Breast epithelium (tissue), 4 donors: ENCODE results near the gene TRMT2A. TPM values are rescaled to one million over a fixed set of nuclear protein-coding genes. Genes with fewer than 3 reads are reported as not detected.

Experiments
- DNase-seq, 2 donors: peaks; one replicate each; pipeline ENCODE4 v3.0.0-alpha.2; 2019; ENCODE audit warnings: low spot score in 2 of 2
- H3K27ac ChIP-seq, 2 donors: fragments of 200-600 bp; sonication (generic) in 1 of 2; one replicate each; pipeline ENCODE4 v1.5.1; 2016 to 2019; ENCODE audit warnings: mild to moderate bottlenecking in 1 of 2
- H3K27me3 ChIP-seq, 2 donors: fragments of 200-600 bp; sonication (generic) in 1 of 2; one replicate each; pipeline versions ENCODE4 v1.5.1 to v1.6.0; 2017 to 2019; ENCODE audit warnings: control low read depth in 1 of 2, mild to moderate bottlenecking in 1 of 2
- H3K36me3 ChIP-seq: fragments of 200-600 bp; one replicate; pipeline ENCODE4 v1.5.1; 2019
- H3K4me1 ChIP-seq, 2 donors: fragments of 200-600 bp; sonication (generic); one replicate each; pipeline ENCODE4 v1.5.1; 2016 to 2019; ENCODE audit warnings: control low read depth in 1 of 2
- H3K4me3 ChIP-seq, 3 donors: fragments of 200-600 bp; sonication (generic); 1 replicate in 2 of 3; 2 replicates in 1 of 3; pipeline ENCODE4 v1.5.1; 2016 to 2019; ENCODE audit warnings: mild to moderate bottlenecking in 3 of 3, moderate library complexity in 2 of 3
- H3K9me3 ChIP-seq, 2 donors: fragments of 200-600 bp; sonication (generic) in 1 of 2; one replicate each; pipeline ENCODE4 v1.5.1; 2016 to 2019; ENCODE audit warnings: control low read depth in 1 of 2
- POLR2A ChIP-seq: fragments of 450-650 bp; IDR thresholded peaks from one replicate; pipeline ENCODE4 v1.6.1; 2016; ENCODE audit warnings: antibody characterized with exemption, mild to moderate bottlenecking, moderate library complexity
- POLR2AphosphoS5 ChIP-seq, 3 donors: sonication (generic); formaldehyde crosslinking; IDR thresholded peaks; one replicate each; pipeline ENCODE4 v1.6.1; 2017; ENCODE audit warnings: antibody characterized with exemption in 3 of 3
- intact Hi-C: fragments of 100-400 bp; cut with DNase I; formaldehyde crosslinking; loops from one replicate; pipeline ENCODE4 v1.15.1; 2023; ENCODE audit warnings: low total_unique reads
- total RNA-seq, 3 donors: library from RNA; depleted of rRNA; stranded (reverse); fragments of >200 nt; gene quantifications; one replicate each; pipeline ENCODE4 v1.1.0, GENCODE V29; 2016
- TF ChIP-seq, protein P1 (sequence below), 3 donors: fragments of 450-650 bp; IDR thresholded peaks; one replicate each; pipeline ENCODE4 v1.5.1; 2016 to 2017; ENCODE audit warnings: antibody characterized with exemption in 3 of 3, mild to moderate bottlenecking in 3 of 3, moderate library complexity in 3 of 3

Gene TRMT2A
- total RNA-seq, 3 donors from 2014 or later = 49.8 to 72.4 (median 51.1) TPM

DNA sequence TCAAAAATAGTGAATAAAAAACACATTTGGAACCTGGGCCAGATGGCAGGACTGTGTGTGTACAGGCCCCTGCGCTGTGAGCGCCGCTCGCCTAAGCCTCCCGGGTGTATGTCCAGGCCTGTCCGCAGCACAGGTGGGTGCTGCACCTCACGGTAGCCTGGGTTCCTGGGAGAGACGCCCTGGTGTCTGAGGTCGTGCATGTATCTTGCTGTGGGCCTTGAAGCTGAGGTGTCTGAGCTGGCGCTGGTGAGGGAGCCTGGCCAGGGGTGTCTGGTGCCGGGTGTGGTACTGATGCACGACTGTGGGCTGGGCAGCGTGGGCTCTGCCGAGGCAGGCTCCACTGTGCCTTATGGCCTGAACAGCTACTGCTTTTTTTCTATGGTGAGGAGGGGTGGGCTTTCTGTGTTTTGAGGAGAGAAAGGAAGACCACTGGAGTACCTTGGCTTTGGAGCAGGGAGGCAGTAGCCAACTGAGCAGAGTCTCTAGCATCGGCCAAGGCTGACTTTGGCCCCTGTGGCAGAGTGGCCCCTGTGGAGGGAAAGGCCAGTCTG is 10.4 kb upstream of the TRMT2A start:
- H3K4me1 ChIP-seq = peaks cover 0 to under 1% of the 10 kb centered on the region in 2 donors
- no peaks in the 10 kb centered on the region for H3K9me3 ChIP-seq
- no peaks in the 10 kb centered on the region for H3K27me3 ChIP-seq
- H3K4me3 ChIP-seq = no peak overlapping the region
- H3K36me3 ChIP-seq = no peaks in the 10 kb centered on the region
- intact Hi-C loops = no loop called here
- TF ChIP-seq POLR2AphosphoS5 (IDR thresholded peaks at IDR 0.05) (no peak), POLR2A (no peak)
- no peak overlapping the region for H3K27ac ChIP-seq
- DNase-seq = no peak

DNA sequence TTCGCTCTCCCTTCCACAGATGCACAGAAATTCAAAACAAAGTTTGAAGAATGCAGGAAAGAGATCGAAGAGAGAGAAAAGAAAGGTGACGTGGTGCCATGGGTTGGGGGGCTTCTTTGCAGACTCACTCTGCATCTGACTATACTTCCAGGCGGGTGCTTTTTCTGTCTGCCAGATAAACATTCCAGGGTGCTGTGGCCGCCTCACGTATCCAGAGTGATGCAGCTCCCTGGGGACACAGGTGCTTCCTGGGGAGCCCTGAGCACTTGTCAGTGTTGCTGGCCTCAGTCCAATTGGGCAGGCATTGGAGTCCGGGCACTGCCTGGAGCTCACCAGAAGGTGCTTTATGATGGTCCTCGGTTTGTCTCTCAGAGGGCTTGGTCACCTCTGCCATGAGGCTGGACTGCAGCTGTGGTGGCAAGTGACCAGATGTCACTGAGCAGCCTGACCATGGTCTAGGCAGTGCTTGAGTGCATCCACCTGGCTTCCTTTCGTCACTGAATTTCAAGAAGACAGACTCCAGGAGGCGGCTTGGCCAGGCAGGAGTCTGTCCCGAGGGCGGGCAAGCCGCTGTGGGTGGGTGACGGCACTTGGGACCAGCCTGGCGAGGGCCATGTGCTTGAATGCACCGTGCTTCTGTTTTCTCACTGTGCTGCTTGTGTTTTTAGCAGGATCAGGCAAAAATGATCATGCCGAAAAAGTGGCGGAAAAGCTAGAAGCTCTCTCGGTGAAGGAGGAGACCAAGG is 9.4 kb upstream of the TRMT2A start:
- no peaks in the 10 kb centered on the region for H3K27me3 ChIP-seq
- H3K4me1 ChIP-seq = no peaks in the 10 kb centered on the region
- no peaks in the 10 kb centered on the region for H3K36me3 ChIP-seq
- DNase-seq = no peak
- H3K27ac ChIP-seq = no peak overlapping the region
- TF ChIP-seq, protein P1, sequence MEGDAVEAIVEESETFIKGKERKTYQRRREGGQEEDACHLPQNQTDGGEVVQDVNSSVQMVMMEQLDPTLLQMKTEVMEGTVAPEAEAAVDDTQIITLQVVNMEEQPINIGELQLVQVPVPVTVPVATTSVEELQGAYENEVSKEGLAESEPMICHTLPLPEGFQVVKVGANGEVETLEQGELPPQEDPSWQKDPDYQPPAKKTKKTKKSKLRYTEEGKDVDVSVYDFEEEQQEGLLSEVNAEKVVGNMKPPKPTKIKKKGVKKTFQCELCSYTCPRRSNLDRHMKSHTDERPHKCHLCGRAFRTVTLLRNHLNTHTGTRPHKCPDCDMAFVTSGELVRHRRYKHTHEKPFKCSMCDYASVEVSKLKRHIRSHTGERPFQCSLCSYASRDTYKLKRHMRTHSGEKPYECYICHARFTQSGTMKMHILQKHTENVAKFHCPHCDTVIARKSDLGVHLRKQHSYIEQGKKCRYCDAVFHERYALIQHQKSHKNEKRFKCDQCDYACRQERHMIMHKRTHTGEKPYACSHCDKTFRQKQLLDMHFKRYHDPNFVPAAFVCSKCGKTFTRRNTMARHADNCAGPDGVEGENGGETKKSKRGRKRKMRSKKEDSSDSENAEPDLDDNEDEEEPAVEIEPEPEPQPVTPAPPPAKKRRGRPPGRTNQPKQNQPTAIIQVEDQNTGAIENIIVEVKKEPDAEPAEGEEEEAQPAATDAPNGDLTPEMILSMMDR (IDR thresholded peaks at IDR 0.05) = no peak
- TF ChIP-seq POLR2A (no peak), POLR2AphosphoS5 (IDR thresholded peaks at IDR 0.05) (no peak)
- no peaks in the 10 kb centered on the region for H3K9me3 ChIP-seq
- H3K4me3 ChIP-seq = no peak overlapping the region
- intact Hi-C loops = no loop called here

DNA sequence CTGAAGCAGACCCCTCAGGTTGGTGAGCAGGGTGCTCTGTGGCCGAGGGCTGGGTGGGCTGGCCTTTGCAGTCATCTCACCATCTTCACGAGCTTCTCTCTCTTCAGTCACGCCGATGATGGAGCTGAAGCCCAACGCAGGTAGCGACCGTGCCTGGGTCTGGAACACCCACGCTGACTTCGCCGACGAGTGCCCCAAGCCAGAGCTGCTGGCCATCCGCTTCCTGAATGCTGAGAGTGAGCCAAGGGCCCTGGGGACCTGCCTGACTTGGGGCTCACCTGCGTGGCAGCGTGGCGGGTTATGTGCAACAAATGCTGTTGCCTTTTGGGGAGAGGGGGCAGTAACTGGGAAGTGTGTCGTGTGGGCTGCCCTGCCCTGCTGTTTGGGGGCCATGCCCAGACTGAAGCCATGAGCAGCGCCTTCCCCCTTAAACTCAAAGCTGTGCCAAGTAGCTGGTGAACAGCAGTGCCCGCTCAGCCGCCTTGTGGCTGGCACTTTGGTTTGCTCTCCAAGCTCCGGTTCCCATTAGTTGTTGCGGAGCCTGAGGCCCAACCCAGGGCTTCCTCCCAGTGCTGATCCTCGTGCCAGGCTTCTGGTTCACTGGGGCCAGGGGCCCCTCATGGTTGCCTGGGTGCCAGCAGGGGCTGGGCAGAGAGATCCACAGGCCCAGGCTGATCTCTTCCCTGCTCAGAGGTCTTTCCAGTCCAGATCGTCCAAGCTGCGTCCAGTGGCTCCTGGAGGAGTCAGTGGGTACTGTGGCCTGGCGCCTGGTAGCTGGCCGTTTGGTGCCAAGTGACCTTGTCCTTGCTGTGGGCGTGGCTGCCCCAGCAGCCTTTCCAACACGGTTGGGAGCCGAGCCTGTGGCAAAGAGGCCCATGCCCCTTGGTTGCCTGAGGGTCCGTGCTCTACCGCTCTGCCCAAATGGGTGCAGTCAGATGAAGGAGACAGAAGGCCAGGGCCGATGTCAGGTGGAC is 8.5 kb upstream of the TRMT2A start:
- DNase-seq = no peak
- Histone ChIP-seq H3K4me3 (no peak overlapping the region), H3K36me3 (no peaks in the 10 kb centered on the region), H3K9me3 (no peaks in the 10 kb centered on the region), H3K27ac (no peak overlapping the region), H3K27me3 (no peaks in the 10 kb centered on the region), H3K4me1 (no peaks in the 10 kb centered on the region)
- intact Hi-C loops = no loop called here
- TF ChIP-seq POLR2A (no peak), POLR2AphosphoS5 (IDR thresholded peaks at IDR 0.05) (no peak)
- TF ChIP-seq, protein P1 (IDR thresholded peaks at IDR 0.05) = no peak

DNA sequence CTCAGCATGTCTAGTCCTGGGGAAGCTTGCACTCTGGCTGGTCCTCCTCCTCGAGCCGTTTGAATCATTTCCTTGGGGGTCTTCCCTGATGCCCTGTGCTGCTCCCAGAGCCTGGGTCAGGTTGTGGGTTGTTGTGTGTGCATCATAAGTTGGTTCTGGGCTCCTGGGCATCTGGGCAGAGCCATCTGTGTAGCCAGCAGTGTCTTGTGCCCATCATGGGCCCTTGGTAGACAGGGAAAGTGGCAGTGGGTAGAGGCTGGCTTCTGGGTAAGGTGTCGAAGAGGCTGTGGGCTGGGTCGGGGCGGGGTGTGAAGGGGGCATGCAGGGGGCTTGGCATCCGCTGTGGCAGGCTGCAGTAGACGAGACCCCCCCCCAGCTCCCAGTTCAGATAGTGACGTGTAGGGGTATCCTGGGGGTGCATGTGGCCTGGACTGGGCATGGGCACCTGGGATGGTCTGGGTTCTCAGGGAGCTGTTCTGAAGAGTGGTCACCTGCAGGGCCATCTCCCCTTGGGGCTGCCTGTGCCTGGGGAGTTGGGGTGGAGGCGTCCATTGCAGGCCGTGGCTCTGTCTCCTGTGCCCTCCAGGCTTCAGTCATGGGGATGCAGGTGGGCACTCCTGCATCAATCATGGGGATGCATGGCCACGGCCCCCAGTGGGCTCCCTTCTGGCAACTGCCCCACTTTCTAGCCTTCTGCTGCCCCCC is 7.2 kb upstream of the TRMT2A start:
- no peak for TF ChIP-seq POLR2AphosphoS5 (IDR thresholded peaks at IDR 0.05)
- TF ChIP-seq, protein P1 (IDR thresholded peaks at IDR 0.05) = no peak
- no peak for TF ChIP-seq POLR2A
- Histone ChIP-seq H3K9me3 (no peaks in the 10 kb centered on the region), H3K36me3 (no peaks in the 10 kb centered on the region), H3K27me3 (no peaks in the 10 kb centered on the region), H3K27ac (no peak overlapping the region), H3K4me3 (no peak overlapping the region), H3K4me1 (peaks cover 0 to under 1% of the 10 kb centered on the region in 2 donors)
- intact Hi-C loops = no loop called here
- DNase-seq = no peak

DNA sequence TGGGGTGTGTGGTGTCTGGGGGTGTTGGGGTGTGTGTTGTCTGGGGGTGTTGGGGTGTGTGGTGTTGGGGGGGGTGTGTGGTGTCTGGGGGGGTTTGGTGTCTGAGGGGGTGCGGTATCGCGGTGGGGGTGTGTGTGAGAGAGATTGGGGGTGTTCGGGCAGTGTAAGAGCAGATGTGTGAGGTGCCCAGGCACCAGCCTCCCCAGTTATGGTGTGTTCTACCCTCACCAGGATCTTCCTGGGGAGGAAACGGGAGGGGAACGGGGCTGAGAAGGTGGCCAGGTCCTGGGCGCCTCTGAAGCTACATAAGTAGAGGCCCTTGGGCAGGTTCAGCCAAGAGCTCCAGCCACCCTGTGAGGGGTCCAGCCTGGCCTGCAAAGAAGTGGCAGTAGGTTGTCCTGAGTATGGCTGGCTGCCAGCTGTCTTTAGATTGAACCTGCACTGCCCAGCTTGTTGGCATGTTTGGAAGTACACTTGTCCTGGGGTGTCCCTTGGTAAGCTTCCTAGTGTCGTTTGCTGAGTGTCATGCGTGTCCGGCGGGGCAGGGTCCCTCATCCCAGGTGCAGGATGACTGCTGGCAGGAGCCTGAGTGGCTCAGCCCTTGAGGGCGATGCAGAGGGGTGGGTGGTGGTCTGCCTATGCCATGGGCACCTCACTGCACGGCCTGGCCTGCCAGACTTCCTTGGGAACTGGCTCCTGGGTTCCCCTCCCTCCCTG is 6.5 kb upstream of the TRMT2A start:
- Histone ChIP-seq H3K4me3 (no peak overlapping the region), H3K27me3 (no peaks in the 10 kb centered on the region), H3K27ac (no peak overlapping the region), H3K36me3 (no peaks in the 10 kb centered on the region), H3K4me1 (peaks cover 0 to 8% of the 10 kb centered on the region in 2 donors), H3K9me3 (no peaks in the 10 kb centered on the region)
- intact Hi-C loops = no loop called here
- TF ChIP-seq POLR2A (no peak), POLR2AphosphoS5 (IDR thresholded peaks at IDR 0.05) (no peak)
- TF ChIP-seq, protein P1 (IDR thresholded peaks at IDR 0.05) = no peak
- DNase-seq = no peak
